Tibial nerve (tissue), 4 donors: ENCODE data around the gene CINP.

Source experiments
- CTCF ChIP-seq, 5 experiments: fragments of 200-600 bp in 3 of 5; fragments of 450-650 bp in 2 of 5; sonication (generic) in 3 of 5; IDR thresholded peaks; one replicate each; pipeline ENCODE4 v1.5.1; 2016 to 2019; ENCODE audit warnings: antibody characterized with exemption in 5 of 5, mild to moderate bottlenecking in 3 of 5, moderate library complexity in 2 of 5
- EP300 ChIP-seq, 2 donors: sonication (generic); formaldehyde crosslinking; IDR thresholded peaks; one replicate each; pipeline ENCODE4 v1.6.1; 2017; ENCODE audit warnings: antibody characterized with exemption in 2 of 2, mild to moderate bottlenecking in 1 of 2
- POLR2A ChIP-seq, 2 donors: fragments of 450-650 bp; IDR thresholded peaks; one replicate each; pipeline ENCODE4 v1.6.1; 2017; ENCODE audit warnings: antibody characterized with exemption in 2 of 2, mild to moderate bottlenecking in 2 of 2, moderate library complexity in 2 of 2

GRCh38 chr14:102316743-102317563 is 45.7 kb downstream of the CINP start:
- TF ChIP-seq POLR2A (IDR thresholded peaks at IDR 0.05) (peak in 1 of 2 donors; percentile 24), CTCF (IDR thresholded peaks at IDR 0.05) (peak; percentile 85 to 95 (median 94)), EP300 (IDR thresholded peaks at IDR 0.05) (peak; percentile 75 to 82)
